Kidney tubule cell (primary cell): ENCODE data around the gene AHCYL2.
"Not testable (repeated sequence)": the region's sequence is repeated elsewhere in the genome, so short reads cannot be mapped to it uniquely, and the experiment has no call there.

Experiments
- DNase-seq: peaks from one replicate; pipeline ENCODE4 v3.0.0-alpha.2; 2018; ENCODE audit warnings: low spot score

The AHCYL2 gene

DNA sequence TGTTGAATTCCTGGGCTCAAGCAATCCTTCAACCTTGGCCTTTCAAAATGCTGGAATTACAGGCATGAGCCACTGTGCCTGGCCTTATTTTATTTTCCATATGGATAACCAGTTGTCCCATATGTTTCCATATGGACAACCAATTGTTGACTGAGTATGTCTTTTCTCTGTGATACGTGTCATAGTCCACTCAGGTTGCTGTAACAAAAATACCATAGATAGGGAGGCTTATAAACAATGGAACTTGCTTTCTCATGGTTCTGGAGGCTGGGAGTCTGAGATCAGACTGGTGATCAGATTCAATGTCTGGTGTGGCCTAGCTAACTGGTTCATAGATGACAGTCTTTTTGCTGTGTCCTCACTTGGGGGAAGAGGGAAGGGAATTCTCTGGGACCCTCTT lies 19.4 kb downstream of the AHCYL2 start:
- no peak for DNase-seq

DNA sequence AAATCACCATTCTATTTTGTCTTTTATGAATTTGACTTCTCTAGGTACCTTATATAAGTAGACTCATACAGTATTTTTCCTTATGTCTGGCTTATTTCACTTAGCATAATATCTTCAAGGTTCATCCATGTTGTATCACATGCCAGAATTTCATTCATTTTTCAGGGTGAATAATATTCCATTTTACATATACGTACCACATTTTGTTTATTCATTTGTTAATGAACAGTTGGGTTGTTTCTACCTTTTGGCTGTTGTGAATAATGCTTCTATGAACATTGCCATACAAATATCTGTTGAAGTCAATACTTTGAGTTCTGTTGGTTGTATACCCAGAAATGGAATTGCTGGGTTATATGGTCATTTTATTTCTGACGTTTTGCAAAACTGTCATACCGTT lies 20.7 kb downstream of the AHCYL2 start:
- no peak for DNase-seq

DNA sequence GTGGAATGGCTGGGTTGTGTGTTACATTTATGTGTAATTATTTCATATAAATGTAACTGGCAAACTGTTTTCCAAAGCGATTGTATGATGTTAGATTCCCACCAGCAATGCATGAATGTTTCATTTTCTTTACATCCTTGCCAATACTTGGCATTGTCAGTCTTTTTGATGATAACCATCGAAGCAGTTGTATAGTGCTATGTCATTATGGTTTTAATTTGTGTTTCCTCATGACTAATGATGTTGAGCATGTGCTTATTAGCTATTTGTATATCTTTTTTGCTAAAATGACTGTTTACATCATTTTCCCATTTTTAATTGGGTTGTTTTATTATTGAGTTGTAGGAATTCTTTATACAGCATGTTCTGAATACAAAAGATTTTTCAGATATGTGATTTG lies 22.3 kb downstream of the AHCYL2 start:
- DNase-seq: no peak

DNA sequence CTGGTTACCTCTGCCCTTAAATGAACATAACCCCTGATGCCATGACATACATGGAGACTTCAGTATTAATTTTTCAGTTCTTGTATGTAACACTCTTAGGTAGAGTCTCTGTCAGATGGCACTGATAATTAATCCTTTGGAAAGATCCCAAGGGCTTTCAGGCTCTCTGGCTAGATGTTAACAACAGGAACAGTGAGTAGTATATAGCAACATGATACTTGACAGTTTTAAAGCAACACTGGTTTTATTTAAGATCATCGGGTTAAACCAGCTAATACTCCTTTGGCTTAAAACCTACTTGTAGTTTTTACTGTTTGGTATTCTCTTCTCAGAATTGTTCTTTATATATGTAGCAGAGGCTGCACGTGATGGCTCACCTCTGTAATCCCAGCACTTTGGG lies 27.3 kb downstream of the AHCYL2 start:
- DNase-seq: no peak

DNA sequence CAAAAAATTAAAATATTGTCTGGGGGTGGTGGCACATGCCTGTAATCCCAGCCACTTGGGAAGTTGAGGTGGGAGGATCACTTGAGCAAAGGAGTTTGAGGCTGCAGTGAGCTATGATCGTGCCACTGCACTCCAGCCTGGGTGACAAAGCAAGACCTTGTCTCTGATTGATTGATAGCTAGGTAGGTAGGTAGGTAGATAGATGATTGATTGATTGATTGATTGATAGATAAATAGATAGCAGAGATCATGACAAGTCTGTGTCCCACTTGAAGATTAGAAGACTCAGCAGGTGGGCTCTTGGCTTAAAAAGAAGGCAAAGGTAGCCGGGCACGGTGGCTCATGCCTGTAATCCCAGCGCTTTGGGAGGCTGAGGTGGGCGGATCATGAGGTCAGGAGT lies 27.8 kb downstream of the AHCYL2 start:
- DNase-seq: not testable (repeated sequence)

DNA sequence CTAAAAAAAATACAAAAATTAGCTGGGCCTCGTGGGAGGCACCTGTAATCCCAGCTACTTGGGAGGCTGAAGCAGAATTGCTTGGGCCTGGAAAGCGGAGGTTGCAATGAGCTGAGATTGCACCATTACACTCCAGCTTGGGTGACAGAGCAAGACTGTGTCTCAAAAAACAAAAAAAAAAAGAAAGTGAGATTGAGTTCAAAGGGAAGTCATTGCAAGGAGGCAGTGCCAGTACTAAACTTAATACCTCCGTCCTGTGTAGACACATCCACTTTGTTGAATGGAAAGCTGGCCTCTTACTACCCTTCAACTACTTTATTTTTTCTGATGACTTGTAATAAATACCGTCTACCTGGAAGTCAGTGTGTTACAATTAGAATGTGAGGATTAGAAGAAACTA lies 31.0 kb downstream of the AHCYL2 start:
- DNase-seq: no peak

DNA sequence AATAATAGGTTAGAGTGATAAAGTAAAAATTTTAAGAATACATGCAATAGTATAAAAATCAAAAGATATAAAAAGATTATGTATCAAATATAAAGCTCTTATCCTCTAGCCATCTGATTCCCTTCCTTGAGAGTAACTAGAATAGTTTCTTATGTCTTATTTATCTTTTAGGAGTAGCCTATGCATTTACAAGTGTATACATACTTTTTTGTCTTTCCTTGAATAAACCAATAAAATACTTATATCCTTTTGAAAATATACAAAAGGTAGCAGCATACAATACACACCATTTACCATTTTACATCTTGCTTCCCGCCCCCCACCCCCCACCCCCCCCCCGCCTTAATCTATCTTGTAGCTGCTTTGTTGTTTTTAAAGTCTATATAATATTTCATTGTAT lies 31.4 kb downstream of the AHCYL2 start:
- no peak for DNase-seq

DNA sequence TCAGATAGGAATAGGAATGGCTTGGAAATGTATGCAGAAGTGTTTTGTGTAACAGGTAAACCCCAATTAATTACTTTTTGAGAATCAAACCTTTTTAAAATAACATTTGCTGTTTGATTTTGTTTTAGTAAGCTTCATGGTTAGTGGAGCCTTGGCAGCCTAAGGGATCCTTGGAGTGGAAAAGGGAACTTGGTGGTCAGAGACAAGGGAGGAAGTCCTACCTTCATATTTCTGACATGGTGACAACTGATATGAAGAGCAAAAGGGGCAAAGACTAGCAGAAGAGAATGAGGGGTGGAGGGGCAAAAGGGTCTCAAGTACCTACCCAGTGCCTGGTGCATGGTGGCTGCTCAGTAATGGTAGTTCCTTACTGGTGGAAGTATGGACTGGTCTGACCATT lies 32.3 kb downstream of the AHCYL2 start:
- DNase-seq: no peak

DNA sequence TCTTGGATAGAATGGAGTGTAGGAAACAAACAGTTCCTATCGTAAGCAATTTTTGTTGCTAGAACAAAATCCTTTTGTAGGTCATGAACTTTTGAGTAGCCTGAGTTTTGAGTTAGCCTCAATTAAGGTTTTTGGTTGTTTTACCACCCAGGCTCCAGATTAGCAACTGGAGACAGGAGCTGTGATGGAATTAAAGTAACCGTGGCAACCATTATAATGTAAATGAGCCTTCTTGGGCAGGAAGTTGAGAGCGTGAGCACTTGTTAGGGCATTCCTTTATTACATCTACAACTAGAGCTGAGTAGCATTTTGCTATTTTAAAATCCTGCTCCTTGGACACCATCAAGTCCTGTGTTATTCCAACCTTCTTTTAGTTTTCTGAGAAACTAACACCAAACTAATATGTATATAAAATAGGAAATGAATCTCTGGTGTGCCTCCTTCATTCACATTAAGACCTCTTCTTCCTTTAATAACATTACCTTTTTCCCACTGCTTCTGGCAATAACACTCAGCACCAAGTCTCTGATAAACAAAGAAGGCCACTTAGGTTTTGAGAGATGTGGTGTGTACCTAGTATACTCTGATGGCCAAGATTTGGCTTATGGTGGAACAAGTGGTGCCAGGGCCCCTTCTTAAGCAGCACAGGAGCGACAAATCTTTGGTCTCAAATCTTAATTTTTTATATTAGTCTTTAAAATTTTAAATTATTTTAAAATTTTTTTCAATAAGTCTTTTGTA lies 34.0 kb downstream of the AHCYL2 start:
- DNase-seq: peak; percentile 15

DNA sequence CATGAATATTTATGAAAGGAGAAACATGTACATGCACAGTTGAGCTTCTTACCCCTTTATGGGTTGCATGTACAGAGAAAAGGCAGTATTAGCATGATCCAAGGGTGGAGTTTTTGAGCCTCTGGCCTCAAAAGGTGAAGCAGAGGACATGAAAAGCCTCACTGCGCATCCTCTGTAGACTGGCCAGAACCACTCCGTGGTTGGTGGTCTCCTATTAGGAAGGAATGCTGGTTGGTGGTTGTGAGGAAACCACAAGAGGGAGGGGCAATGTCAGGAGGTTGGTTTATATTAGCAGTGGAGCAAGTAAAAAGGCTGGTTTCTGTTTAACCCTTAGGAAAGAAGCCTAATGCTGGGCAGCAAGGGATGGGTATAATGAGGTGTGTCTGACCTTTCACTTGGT lies 37.5 kb downstream of the AHCYL2 start:
- no peak for DNase-seq

DNA sequence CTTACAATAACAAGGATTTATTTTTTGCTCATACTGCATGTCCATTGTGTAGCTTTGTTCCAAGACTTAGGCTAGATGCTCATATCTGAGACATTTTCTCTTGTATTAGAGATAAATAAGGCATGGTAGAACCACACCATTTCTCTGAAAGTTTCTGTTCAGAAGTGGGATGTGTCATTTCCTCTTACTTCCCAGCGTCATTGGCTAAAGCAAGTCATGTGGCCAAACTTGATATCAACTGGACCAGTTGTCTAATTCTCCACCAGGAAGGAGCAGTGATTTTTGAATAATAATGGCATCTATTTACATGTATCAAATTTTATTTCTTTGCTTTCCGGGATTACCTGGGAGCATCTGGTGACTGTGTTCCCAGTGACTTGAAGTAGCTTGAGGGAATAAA lies 38.3 kb downstream of the AHCYL2 start:
- DNase-seq: no peak

DNA sequence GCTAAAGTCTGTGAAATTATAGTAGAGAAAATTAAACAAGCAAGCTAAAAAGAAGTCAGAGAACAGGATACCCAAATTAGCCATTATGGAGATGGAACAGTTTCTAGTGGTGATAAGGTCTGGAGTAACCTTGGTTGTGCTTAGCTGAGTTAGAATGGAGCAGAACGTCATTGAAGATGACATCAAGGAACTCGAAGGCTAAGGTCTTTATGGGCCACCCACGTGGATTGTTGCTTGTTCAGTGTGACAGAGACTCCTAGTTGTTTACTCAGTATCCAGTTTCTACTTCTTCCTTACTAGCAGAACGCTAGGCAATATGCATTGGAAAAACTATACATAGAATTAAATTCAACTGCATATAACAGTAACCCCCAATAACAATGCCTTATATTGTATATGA lies 39.7 kb downstream of the AHCYL2 start:
- no peak for DNase-seq

DNA sequence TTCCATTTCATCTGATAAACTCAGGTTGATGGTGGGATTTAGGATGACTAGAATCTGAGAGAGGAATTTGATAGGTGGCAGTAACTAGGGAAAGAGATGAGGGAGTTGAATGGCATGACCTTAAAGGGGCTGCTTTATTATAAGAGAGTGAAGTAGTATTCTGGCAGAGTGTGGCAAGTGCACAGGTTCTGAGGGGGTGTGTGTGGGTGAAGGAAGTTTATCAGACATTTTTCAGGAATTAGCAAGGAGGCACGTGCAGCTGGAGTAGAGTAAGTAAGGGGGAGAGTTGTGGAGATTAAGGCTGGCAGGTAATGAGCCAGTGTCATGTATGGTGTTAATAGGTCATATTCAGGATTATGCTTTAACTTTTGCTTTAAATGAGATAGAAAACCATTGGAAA lies 40.5 kb downstream of the AHCYL2 start:
- DNase-seq: no peak

DNA sequence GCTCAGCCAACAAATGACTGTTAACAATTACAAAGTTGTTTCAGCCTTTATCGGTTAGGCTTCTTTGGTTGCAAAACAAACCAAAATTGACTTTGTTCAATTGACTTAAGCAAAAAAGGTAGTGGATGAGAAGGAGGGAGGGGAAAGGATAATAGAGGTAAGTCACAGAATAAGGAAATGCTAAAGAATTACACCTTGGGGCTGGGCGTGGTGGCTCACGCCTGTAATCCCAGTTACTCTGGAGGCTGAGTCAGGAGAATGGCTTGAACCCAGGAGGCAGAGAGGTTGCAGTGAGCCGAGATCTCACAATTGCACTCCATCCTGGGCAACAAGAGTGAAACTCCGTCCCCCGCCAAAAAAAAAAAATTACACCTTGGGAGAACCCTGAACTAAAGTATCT lies 41.4 kb downstream of the AHCYL2 start:
- no peak for DNase-seq

DNA sequence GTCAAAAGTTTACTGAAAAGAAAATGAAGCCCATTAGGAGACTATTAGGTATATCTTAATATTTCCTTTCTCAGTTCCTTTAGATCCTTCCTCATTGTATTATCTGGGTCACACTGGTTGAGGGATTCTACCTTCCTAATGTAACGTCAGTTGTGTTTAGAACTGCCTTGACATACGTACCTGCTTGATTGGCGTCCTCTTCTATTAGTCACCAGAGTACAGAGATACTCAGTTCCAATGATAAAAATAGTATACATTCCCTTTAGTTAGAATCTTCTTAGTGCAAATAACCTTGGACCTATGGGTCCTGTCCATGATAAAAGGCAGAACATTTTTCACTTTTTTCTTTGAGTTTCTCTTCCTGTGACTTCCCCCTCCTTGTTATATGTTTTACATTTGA lies 45.2 kb downstream of the AHCYL2 start:
- DNase-seq: no peak

DNA sequence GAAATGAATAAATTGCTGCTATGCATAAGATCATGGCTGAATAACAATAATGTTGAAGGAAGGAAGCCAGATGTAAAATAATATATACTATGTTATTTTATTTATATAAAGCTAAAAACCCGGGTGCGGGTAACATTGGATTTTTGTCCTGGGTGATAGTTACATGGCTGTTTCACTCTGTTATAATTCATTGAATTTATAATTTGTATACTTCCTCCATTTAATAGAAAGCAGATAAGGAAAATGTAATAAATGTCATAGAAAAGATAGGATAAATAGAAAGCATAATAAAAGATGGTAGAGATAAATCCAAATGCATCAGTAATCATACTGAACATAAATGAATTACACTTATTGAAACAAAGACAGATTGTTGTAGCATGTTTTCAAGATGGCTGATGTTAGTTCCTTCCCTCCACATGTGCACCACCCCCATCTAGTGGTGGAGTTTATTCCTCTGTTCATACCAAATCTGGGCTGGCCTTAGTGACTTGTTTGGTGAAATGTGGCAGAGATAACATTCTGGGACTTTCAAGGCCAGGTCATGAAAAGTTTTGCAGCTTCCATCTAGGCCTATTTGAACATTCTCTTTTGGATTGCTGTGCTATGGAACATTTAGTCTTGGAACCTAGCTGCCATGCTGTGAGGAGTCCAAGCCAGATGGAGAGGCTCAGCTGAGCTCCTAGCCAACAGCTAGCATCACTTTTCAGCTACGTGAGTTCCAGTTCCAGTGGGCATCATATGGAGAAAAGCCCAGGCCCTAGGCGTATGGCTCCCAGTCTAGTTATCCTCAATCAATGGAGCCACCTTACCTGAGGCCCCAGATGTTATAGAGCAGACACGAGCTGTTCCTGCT lies 46.9 kb downstream of the AHCYL2 start:
- peak; percentile 65 for DNase-seq

DNA sequence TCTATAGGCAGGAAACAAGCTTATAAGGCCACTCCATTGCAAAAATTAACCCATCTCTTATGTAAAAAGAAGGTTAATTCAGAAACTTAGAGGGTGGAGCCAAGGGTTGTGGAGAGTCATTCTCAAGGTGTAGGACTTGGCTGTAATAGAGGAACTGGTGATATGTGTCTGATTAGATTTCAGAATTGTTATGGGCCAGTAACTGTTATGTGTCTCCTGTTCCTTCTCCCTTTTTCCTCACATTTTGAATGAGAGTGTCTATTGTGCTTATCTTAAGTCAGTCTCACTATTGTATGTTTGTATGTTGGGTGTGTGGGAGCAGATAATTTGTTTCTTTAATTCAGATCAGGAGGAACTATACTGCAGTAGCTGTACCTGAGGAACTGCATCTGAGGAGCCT lies 49.1 kb downstream of the AHCYL2 start:
- no peak for DNase-seq

DNA sequence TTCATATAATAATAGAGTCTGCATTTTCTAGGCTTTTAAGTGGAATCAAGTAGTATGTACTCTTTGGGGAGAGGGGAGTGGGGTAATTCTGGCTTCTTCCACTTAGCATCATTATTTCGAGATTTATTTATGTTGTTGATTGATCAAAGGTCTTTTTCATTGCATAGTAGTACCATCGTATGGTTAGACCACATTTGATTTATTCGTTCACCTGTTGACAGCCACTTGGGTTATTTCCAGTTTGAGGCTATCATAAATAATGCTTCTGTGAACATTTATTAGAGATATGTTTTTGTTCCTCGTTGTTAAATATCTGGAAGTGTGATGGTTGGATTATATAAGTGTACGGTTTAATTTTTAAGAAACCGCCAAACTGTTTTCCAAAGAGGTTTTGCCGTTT lies 52.8 kb downstream of the AHCYL2 start:
- DNase-seq: no peak

DNA sequence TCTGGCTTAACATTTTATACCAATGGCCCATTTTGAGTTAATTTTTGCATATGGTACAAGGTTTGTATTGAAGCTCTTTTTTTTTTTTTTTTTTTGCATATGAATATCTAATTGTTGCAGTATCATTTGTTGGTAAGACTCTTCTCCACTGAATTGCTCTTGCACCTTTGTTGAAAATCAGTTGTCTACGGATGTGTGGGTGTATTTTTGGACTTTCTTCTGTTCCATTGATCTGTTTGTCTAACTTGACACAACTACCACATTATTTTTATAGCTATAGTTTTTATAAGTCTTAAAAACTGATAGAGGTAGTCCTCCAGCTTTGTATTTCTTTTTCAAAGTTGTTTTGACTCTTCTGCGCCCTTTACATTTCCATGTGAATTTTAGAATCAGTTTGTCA lies 53.9 kb downstream of the AHCYL2 start:
- no peak for DNase-seq

DNA sequence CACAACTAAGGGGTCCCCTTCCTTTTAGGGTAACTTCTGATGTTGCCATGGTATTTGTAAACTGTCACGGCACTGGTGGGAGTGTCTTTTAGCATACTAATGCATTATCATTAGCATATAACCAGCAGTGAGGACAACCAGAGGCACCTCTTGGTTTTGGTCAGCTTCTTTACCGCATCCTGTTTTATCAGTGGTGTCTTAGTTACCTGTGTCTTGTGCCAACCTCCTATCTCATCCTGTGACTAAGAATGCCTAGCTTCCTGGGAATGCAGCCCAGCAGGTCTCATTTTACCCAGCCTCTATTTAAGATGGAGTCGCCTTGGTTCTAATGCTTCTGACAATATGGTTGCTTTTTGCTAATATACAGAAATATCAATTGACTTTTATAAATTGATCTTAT lies 54.9 kb downstream of the AHCYL2 start:
- DNase-seq: peak; percentile 71

DNA sequence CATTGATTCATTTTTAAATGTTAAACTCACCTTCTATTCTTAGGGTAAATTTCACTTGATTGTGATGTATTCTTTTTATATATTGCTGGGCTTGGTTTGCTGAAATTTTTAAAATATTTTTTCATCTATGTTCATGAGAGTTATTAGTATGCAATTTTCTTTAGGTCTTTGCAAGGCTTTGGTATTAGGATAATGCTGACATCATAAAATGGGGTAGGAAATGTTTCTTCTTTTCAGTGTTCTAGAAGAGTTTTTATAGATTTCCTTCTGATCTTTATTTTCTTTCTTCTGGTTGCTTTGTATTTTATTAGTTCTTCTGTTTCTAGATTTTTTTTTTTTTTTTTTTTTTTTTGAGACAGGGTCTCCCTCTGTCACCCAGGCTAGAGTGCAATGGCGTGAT lies 56.3 kb downstream of the AHCYL2 start:
- no peak for DNase-seq

DNA sequence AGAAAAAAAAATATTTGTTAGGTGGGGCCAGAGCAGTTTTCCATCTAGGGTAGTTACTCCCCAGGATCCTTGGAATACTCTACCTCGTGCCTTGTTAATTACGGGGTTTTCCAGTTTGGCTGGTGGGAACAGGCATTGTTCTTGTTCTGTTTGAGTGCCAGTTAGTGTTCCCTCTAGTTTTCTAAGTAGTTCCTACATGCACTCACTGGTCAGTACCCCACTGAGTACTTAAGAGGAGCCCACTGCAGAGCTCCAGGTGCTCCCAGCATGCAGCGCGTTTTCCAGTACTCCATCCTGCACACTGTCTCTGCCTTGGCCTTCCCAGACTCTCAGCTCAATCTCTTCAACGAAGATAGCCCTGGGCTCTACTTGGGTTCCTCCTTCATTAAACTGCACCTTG lies 58.0 kb downstream of the AHCYL2 start:
- no peak for DNase-seq

DNA sequence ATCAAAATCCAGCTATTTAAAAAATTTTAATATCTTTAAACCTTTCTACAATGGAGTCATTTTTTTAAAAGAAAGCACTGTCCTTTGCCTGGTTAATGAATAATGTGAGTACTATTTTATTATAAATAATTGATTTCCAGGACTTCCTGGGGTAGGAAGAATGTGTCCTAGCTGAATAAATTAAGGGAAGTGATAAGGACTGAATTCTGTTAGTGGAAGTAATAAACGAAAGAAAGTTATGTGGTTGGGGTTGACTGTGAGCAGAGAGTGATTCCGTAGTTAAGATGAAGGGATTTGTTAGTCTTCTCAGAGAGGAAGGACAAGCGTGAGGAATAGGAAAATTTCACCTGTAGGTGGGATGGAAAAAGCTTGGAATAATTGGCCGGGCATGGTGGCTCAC lies 59.1 kb downstream of the AHCYL2 start:
- peak; percentile 49 for DNase-seq

DNA sequence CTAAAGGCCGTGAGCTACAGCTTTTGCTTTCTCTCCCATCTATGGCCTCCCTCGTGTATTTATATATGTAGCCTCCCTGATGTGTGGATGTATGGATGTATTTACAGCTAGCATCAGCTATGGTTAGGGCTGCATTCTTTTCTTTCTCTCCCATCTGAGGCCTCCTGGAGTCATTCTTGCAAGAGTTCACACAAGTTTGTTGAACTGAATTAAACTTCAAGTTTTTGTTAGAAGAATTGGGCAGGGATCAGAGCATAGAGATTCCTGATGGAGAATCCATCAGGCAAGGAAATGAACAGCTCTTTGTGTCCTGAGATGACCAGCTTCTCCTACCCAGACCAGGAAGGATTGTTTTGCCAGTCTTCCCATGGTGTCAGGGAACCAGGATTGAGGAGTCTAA lies 60.3 kb downstream of the AHCYL2 start:
- DNase-seq: no peak
